ENCODE data around the gene ABHD12B. TPM values are rescaled to one million over a fixed set of nuclear protein-coding genes. Genes with fewer than 3 reads are reported as not detected.

ABHD12B gene
- total RNA-seq, 2 experiments from 2014 or later: not detected

GRCh38 chr14:50864237-50864636 lies 7.6 kb upstream of the ABHD12B start:
- H3K36me3 ChIP-seq (ENCODE audit: insufficient read depth, low read length): no peaks in the 10 kb centered on the region
- H3K4me3 Mint-ChIP-seq: no peak overlapping the region
- H3K36me3 Mint-ChIP-seq (ENCODE audit: low read depth): peaks cover 8% of the 10 kb centered on the region
- ATAC-seq (ENCODE audit: poor library complexity) (no peak), DNase-seq (no peak)
- H3K9me3 ChIP-seq (ENCODE audit: control insufficient read depth in 1 of 2, insufficient read depth in 1 of 2, low read length in 2 of 2): no peaks in the 10 kb centered on the region
- H3K4me1 Mint-ChIP-seq (ENCODE audit: low read depth): peaks cover 15% of the 10 kb centered on the region
- H3K27me3 Mint-ChIP-seq: peaks cover 36% of the 10 kb centered on the region
- H3K27me3 ChIP-seq (ENCODE audit: control insufficient read depth in 1 of 2, insufficient read depth in 2 of 2, low read length in 2 of 2): peaks cover 0 to 24% of the 10 kb centered on the region in 2 experiments
- H3K4me3 ChIP-seq (ENCODE audit: low read length): no peak overlapping the region
- no peak for TF ChIP-seq CTCF (IDR thresholded peaks at IDR 0.05)
- intact Hi-C loops (cut with DNase I, micrococcal nuclease): loop anchor here in 1 of 2 experiments (10.0 kb wide), 1 partner anchor 539 kb away; no protein-coding TSS in a partner anchor
- no peak overlapping the region for H3K27ac Mint-ChIP-seq
- ChIA-PET POLR2A (no interaction called here), CTCF (no interaction called here)
- H3K9me3 Mint-ChIP-seq: no peaks in the 10 kb centered on the region
- peaks cover 9% of the 10 kb centered on the region for H3K4me1 ChIP-seq (ENCODE audit: insufficient read depth, low read length)
- no peak overlapping the region for H3K27ac ChIP-seq (ENCODE audit: low read depth in 1 of 2, low read length in 2 of 2)

GRCh38 chr14:50864946-50865345 lies 6.9 kb upstream of the ABHD12B start:
- H3K4me1 ChIP-seq (ENCODE audit: insufficient read depth, low read length): peaks cover 4% of the 10 kb centered on the region
- no peak overlapping the region for H3K4me3 ChIP-seq (ENCODE audit: low read length)
- DNase-seq (no peak), ATAC-seq (ENCODE audit: poor library complexity) (no peak)
- Mint-ChIP-seq H3K36me3 (ENCODE audit: low read depth) (peaks cover 7% of the 10 kb centered on the region), H3K27me3 (peaks cover 43% of the 10 kb centered on the region), H3K4me3 (no peak overlapping the region), H3K27ac (no peak overlapping the region), H3K9me3 (no peaks in the 10 kb centered on the region), H3K4me1 (ENCODE audit: low read depth) (peaks cover 13% of the 10 kb centered on the region)
- no peak for TF ChIP-seq CTCF (IDR thresholded peaks at IDR 0.05)
- H3K27me3 ChIP-seq (ENCODE audit: control insufficient read depth in 1 of 2, insufficient read depth in 2 of 2, low read length in 2 of 2): peaks cover 4 to 31% of the 10 kb centered on the region in 2 experiments
- H3K9me3 ChIP-seq (ENCODE audit: control insufficient read depth in 1 of 2, insufficient read depth in 1 of 2, low read length in 2 of 2): no peaks in the 10 kb centered on the region
- POLR2A ChIA-PET: no interaction called here
- intact Hi-C loops (cut with DNase I, micrococcal nuclease): loop anchor here in 1 of 2 experiments (10.0 kb wide), 1 partner anchor 540 kb away; no protein-coding TSS in a partner anchor
- CTCF ChIA-PET: no interaction called here
- H3K27ac ChIP-seq (ENCODE audit: low read depth in 1 of 2, low read length in 2 of 2): no peak overlapping the region
- no peaks in the 10 kb centered on the region for H3K36me3 ChIP-seq (ENCODE audit: insufficient read depth, low read length)

- H3K27ac ChIP-seq (ENCODE audit: low read depth in 1 of 2, low read length in 2 of 2): no peak overlapping the region
- Mint-ChIP-seq H3K36me3 (ENCODE audit: low read depth) (peaks cover 1% of the 10 kb centered on the region), H3K9me3 (no peaks in the 10 kb centered on the region), H3K27me3 (peaks cover 48% of the 10 kb centered on the region), H3K4me1 (ENCODE audit: low read depth) (peaks cover 8% of the 10 kb centered on the region), H3K4me3 (no peak overlapping the region), H3K27ac (no peak overlapping the region)
- H3K36me3 ChIP-seq (ENCODE audit: insufficient read depth, low read length): no peaks in the 10 kb centered on the region
- intact Hi-C loops (cut with DNase I, micrococcal nuclease): loop anchor here in 1 of 2 experiments (10.0 kb wide), 1 partner anchor 541 kb away; no protein-coding TSS in a partner anchor
- no peaks in the 10 kb centered on the region for H3K4me1 ChIP-seq (ENCODE audit: insufficient read depth, low read length)
- ChIA-PET CTCF (interaction anchor here (1.2 kb wide), 1 partner anchor 10 kb away, joined by 3 read pairs; no protein-coding TSS in a partner anchor), POLR2A (no interaction called here)
- ATAC-seq (ENCODE audit: poor library complexity) (no peak), DNase-seq (no peak)
- no peak overlapping the region for H3K4me3 ChIP-seq (ENCODE audit: low read length)
- TF ChIP-seq CTCF (IDR thresholded peaks at IDR 0.05): no peak
- no peaks in the 10 kb centered on the region for H3K9me3 ChIP-seq (ENCODE audit: control insufficient read depth in 1 of 2, insufficient read depth in 1 of 2, low read length in 2 of 2)
- H3K27me3 ChIP-seq (ENCODE audit: control insufficient read depth in 1 of 2, insufficient read depth in 2 of 2, low read length in 2 of 2): peaks cover 10 to 37% of the 10 kb centered on the region in 2 experiments
Observed at GRCh38 chr14:50865391-50866076, 6.3 kb upstream of the ABHD12B start.

Data from CD4-positive, alpha-beta T cell (primary cell).